ENCODE results near the gene CRYBA2. TPM values are rescaled to one million over a fixed set of nuclear protein-coding genes. Genes with fewer than 3 reads are reported as not detected.

Gene CRYBA2
- total RNA-seq, 1 donor: not detected

DNA sequence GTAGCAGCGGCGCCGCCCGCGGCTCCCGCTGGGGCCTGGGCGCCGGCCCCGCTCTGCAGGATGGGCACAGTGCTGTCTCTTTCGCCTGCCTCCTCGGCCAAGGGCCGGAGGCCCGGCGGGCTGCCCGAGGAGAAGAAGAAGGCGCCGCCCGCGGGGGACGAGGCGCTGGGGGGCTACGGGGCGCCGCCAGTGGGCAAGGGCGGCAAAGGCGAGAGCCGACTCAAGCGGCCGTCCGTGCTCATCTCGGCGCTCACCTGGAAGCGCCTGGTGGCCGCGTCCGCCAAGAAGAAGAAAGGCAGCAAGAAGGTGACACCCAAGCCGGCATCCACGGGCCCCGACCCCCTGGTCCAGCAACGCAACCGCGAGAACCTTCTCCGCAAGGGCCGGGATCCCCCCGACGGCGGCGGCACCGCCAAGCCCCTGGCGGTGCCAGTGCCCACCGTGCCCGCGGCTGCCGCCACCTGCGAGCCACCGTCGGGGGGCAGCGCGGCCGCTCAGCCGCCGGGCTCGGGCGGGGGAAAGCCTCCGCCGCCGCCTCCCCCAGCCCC, 33.4 kb downstream of the CRYBA2 start:
- no peaks in the 10 kb centered on the region for H4K20me1 ChIP-seq (ENCODE audit: insufficient read depth, low read length)
- H3K4me1 ChIP-seq (ENCODE audit: insufficient read depth, low read length): no peaks in the 10 kb centered on the region
- H2AFZ ChIP-seq (ENCODE audit: low read length): no peak overlapping the region
- peaks cover 75% of the 10 kb centered on the region for H3K27me3 ChIP-seq (ENCODE audit: insufficient read depth, low read length)
- no peak overlapping the region for H3K27ac ChIP-seq (ENCODE audit: low read depth, low read length)
- H3K4me3 ChIP-seq (ENCODE audit: insufficient read depth, low read length): peak overlapping the region; percentile 33
- no peaks in the 10 kb centered on the region for H3K9me3 ChIP-seq (ENCODE audit: low read depth, low read length)
- H3K79me2 ChIP-seq (ENCODE audit: insufficient read depth, low read length): no peaks in the 10 kb centered on the region
- no peaks in the 10 kb centered on the region for H3K36me3 ChIP-seq (ENCODE audit: insufficient read depth, low read length)
- H3K4me2 ChIP-seq (ENCODE audit: insufficient read depth, low read length): peak overlapping the region; percentile 51
- TF ChIP-seq, protein P1, sequence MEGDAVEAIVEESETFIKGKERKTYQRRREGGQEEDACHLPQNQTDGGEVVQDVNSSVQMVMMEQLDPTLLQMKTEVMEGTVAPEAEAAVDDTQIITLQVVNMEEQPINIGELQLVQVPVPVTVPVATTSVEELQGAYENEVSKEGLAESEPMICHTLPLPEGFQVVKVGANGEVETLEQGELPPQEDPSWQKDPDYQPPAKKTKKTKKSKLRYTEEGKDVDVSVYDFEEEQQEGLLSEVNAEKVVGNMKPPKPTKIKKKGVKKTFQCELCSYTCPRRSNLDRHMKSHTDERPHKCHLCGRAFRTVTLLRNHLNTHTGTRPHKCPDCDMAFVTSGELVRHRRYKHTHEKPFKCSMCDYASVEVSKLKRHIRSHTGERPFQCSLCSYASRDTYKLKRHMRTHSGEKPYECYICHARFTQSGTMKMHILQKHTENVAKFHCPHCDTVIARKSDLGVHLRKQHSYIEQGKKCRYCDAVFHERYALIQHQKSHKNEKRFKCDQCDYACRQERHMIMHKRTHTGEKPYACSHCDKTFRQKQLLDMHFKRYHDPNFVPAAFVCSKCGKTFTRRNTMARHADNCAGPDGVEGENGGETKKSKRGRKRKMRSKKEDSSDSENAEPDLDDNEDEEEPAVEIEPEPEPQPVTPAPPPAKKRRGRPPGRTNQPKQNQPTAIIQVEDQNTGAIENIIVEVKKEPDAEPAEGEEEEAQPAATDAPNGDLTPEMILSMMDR (IDR thresholded peaks at IDR 0.05; ENCODE audit: extremely low read depth, low read depth, low read length): no peak
- DNase-seq (ENCODE audit: insufficient read length, low spot score, missing footprints): peak; percentile 84

DNA sequence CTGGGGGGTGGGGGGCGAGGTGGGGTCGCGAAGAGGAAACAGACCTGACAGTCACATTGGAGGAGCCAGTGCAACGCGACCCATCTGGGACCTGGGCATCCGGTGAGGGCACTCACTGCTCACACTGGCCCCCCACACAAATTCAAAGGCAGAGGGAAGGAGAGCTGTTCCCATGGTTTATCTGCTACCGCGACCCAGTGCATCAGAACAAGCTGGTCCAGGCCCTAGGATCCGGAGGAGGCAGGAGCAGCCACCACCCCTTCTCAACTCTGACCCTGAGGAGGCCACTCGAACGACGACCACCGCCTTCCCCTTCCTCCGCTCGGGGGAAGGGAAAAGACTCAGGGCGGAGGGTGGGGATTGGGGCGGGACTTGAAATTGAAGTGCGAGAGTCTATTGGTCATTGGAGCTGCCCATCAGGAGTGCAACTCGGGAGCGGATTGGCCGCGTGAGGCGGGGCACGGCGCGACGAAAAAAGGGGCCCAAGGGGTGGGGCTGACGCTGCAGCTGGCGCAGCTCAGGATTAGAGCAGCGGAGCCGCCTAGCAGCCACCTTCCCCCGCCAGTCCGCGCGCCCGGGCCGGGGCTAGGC, 34.0 kb downstream of the CRYBA2 start, which contains the start of gene CDK5R2:
Gene CDK5R2, plus strand, starts transcription at position 526 of the 591 bp plus-strand sequence. CDS start 155 bp downstream, outside the sequence.
- Histone ChIP-seq H2AFZ (ENCODE audit: low read length) (no peak within 1 kb of the TSS), H3K4me2 (ENCODE audit: insufficient read depth, low read length) (peak within 1 kb of the TSS; percentile 51), H3K79me2 (ENCODE audit: insufficient read depth, low read length) (no peaks in the 10 kb centered on the region), H4K20me1 (ENCODE audit: insufficient read depth, low read length) (no peaks in the 10 kb centered on the region), H3K9me3 (ENCODE audit: low read depth, low read length) (no peaks in the 10 kb centered on the region), H3K4me1 (ENCODE audit: insufficient read depth, low read length) (no peaks in the 10 kb centered on the region), H3K27ac (ENCODE audit: low read depth, low read length) (no peak within 1 kb of the TSS), H3K27me3 (ENCODE audit: insufficient read depth, low read length) (peaks cover 73% of the 10 kb centered on the region), H3K4me3 (ENCODE audit: insufficient read depth, low read length) (peak within 1 kb of the TSS; percentile 33), H3K36me3 (ENCODE audit: insufficient read depth, low read length) (no peaks in the 10 kb centered on the region)
- TF ChIP-seq, protein P1 (IDR thresholded peaks at IDR 0.05; ENCODE audit: extremely low read depth, low read depth, low read length): no peak
- DNase-seq (ENCODE audit: insufficient read length, low spot score, missing footprints): peak; percentile 99

DNA sequence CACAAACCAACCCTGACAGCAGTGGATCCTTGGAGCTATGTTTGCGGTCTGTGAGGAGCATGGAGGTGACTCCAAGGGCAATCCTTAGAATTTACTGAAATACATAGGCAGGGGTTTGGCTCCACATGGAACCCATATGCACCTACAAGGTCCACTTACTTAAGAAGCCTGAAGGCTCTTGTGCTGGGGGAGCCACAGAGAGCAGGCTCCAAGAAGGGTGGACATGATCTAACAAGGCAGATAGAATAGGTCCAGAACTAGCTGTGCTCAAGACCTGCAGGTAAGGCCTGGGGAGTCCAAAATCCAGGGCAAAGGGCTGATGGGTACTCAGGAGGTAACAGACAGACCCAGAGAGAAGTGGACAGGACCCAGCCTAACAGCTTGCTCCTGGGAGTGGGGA, 34.9 kb downstream of the CRYBA2 start:
- Histone ChIP-seq H3K79me2 (ENCODE audit: insufficient read depth, low read length) (no peaks in the 10 kb centered on the region), H4K20me1 (ENCODE audit: insufficient read depth, low read length) (no peaks in the 10 kb centered on the region), H3K27me3 (ENCODE audit: insufficient read depth, low read length) (peaks cover 66% of the 10 kb centered on the region), H3K9me3 (ENCODE audit: low read depth, low read length) (no peaks in the 10 kb centered on the region), H3K4me3 (ENCODE audit: insufficient read depth, low read length) (no peak overlapping the region), H2AFZ (ENCODE audit: low read length) (no peak overlapping the region), H3K36me3 (ENCODE audit: insufficient read depth, low read length) (no peaks in the 10 kb centered on the region), H3K4me1 (ENCODE audit: insufficient read depth, low read length) (no peaks in the 10 kb centered on the region), H3K27ac (ENCODE audit: low read depth, low read length) (no peak overlapping the region), H3K4me2 (ENCODE audit: insufficient read depth, low read length) (no peak overlapping the region)
- no peak for DNase-seq (ENCODE audit: insufficient read length, low spot score, missing footprints)
- TF ChIP-seq, protein P1 (IDR thresholded peaks at IDR 0.05; ENCODE audit: extremely low read depth, low read depth, low read length): no peak

DNA sequence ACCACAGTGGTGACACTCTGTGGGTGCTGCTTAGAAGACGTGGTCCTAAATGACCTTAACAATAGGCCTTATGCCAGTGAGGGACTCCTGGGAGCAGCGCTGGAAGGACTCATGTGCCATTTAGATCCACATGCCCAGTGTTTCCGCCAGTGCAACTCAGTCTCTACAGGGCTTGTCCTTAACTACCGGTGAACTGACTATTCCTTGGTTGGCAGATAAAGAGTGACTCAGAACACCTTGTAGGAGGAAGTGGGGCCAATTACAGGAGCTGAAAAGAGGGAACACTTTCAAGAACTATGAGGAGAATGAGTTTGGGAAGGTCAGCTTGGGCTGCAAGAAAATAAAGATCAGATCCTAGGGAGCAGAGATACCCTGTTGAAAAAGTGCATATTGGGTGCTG, 35.6 kb downstream of the CRYBA2 start:
- TF ChIP-seq, protein P1 (IDR thresholded peaks at IDR 0.05; ENCODE audit: extremely low read depth, low read depth, low read length): no peak
- no peaks in the 10 kb centered on the region for H3K36me3 ChIP-seq (ENCODE audit: insufficient read depth, low read length)
- H3K4me1 ChIP-seq (ENCODE audit: insufficient read depth, low read length): no peaks in the 10 kb centered on the region
- no peak overlapping the region for H3K27ac ChIP-seq (ENCODE audit: low read depth, low read length)
- no peak overlapping the region for H3K4me2 ChIP-seq (ENCODE audit: insufficient read depth, low read length)
- DNase-seq (ENCODE audit: insufficient read length, low spot score, missing footprints): no peak
- H4K20me1 ChIP-seq (ENCODE audit: insufficient read depth, low read length): no peaks in the 10 kb centered on the region
- no peaks in the 10 kb centered on the region for H3K79me2 ChIP-seq (ENCODE audit: insufficient read depth, low read length)
- peaks cover 66% of the 10 kb centered on the region for H3K27me3 ChIP-seq (ENCODE audit: insufficient read depth, low read length)
- no peak overlapping the region for H2AFZ ChIP-seq (ENCODE audit: low read length)
- no peak overlapping the region for H3K4me3 ChIP-seq (ENCODE audit: insufficient read depth, low read length)
- no peaks in the 10 kb centered on the region for H3K9me3 ChIP-seq (ENCODE audit: low read depth, low read length)
